Activated CD8-positive, alpha-beta T cell treated with anti-CD3 and anti-CD28 coated beads, Interleukin-2, amount 10 ng/mL, durations not matched to agents 7 days and 5 days (primary cell): Measurements from ENCODE around the gene MED14. TPM values are rescaled to one million over a fixed set of nuclear protein-coding genes. Genes with fewer than 3 reads are reported as not detected.

ENCODE experiments used
- ATAC-seq: fragments of 150-1000 bp; cut with Tn5 transposase; one replicate; pipeline ENCODE4 v1.10.0; 2021; ENCODE audit warnings: moderate library complexity
- CTCF ChIA-PET: fragments of 350-600 bp; sonication (Branson Sonifier 250); formaldehyde crosslinking; loops from one replicate; lab custom pipeline; 2021; ENCODE audit warnings: antibody characterized with exemption; lab: Charles Lee
- POLR2A ChIA-PET: fragments of 350-600 bp; sonication (Branson Sonifier 250); formaldehyde crosslinking; loops from one replicate; lab custom pipeline; 2021; ENCODE audit warnings: antibody characterized with exemption; lab: Charles Lee
- DNase-seq: peaks from one replicate; pipeline ENCODE4 v3.0.0-alpha.2; 2020
- H3K27ac Mint-ChIP-seq: one replicate; pipeline ENCODE4 v1.8.0; 2021; ENCODE audit warnings: mild to moderate bottlenecking, mixed read lengths
- H3K27me3 Mint-ChIP-seq: one replicate; pipeline ENCODE4 v1.8.0; 2021; ENCODE audit warnings: low read depth, mixed read lengths
- H3K36me3 Mint-ChIP-seq: one replicate; pipeline ENCODE4 v1.8.0; 2021; ENCODE audit warnings: low read depth, mixed read lengths
- H3K4me1 Mint-ChIP-seq: one replicate; pipeline ENCODE4 v1.8.0; 2021; ENCODE audit warnings: low read depth, mixed read lengths
- H3K4me3 Mint-ChIP-seq: one replicate; pipeline ENCODE4 v1.8.0; 2021; ENCODE audit warnings: mild to moderate bottlenecking, mixed read lengths
- H3K9me3 Mint-ChIP-seq: one replicate; pipeline ENCODE4 v1.8.0; 2022; ENCODE audit warnings: mixed read lengths; ENCODE audit not compliant: insufficient read depth
- total RNA-seq, 2 experiments: library from RNA; stranded (reverse); gene quantifications; one replicate each; pipeline ENCODE4 v1.2.3, GENCODE V29; 2021

Gene MED14
- total RNA-seq, 2 experiments from 2014 or later: 40.8 to 41.3 TPM

GRCh38 chrX:40660381-40660780 lies 75.0 kb downstream of the MED14 start:
- H3K36me3 Mint-ChIP-seq: peaks cover 22% of the 10 kb centered on the region
- no peaks in the 10 kb centered on the region for H3K27me3 Mint-ChIP-seq
- no peak overlapping the region for H3K27ac Mint-ChIP-seq
- ATAC-seq (no peak), DNase-seq (no peak)
- peaks cover 15% of the 10 kb centered on the region for H3K4me1 Mint-ChIP-seq
- no peak overlapping the region for H3K4me3 Mint-ChIP-seq
- CTCF ChIA-PET: no interaction called here
- POLR2A ChIA-PET: no interaction called here
- H3K9me3 Mint-ChIP-seq: no peaks in the 10 kb centered on the region

- ChIA-PET POLR2A (interaction anchor here (1.5 kb wide), 1 partner anchor 141 kb away, joined by 3 read pairs; no protein-coding TSS in a partner anchor), CTCF (interaction anchor here (0.5 to 4.5 kb wide), 3 partner anchors 141 to 462 kb away, joined by 3 to 64 read pairs (median 4); no protein-coding TSS in a partner anchor)
- no peak overlapping the region for H3K27ac Mint-ChIP-seq
- peaks cover 17% of the 10 kb centered on the region for H3K36me3 Mint-ChIP-seq
- DNase-seq (no peak), ATAC-seq (no peak)
- H3K4me3 Mint-ChIP-seq: no peak overlapping the region
- no peaks in the 10 kb centered on the region for H3K27me3 Mint-ChIP-seq
- no peaks in the 10 kb centered on the region for H3K9me3 Mint-ChIP-seq
- H3K4me1 Mint-ChIP-seq: no peaks in the 10 kb centered on the region
These were observed 81.8 kb downstream of the MED14 start for GRCh38 chrX:40653535-40653934.

- Mint-ChIP-seq H3K4me1 (peaks cover 2% of the 10 kb centered on the region), H3K4me3 (no peak overlapping the region), H3K36me3 (peaks cover 17% of the 10 kb centered on the region), H3K9me3 (no peaks in the 10 kb centered on the region), H3K27me3 (no peaks in the 10 kb centered on the region), H3K27ac (no peak overlapping the region)
- POLR2A ChIA-PET: interaction anchor here (1.5 kb wide), 1 partner anchor 142 kb away, joined by 3 read pairs; no protein-coding TSS in a partner anchor
- DNase-seq (no peak), ATAC-seq (no peak)
- CTCF ChIA-PET: interaction anchor here (1.1 to 4.5 kb wide), 10 partner anchors 9 to 462 kb away, joined by 3 to 64 read pairs (median 5); no protein-coding TSS in a partner anchor
These were observed 82.7 kb downstream of the MED14 start for GRCh38 chrX:40652664-40653063.

GRCh38 chrX:40651620-40652223 lies 83.6 kb downstream of the MED14 start:
- no peak overlapping the region for H3K4me3 Mint-ChIP-seq
- CTCF ChIA-PET: interaction anchor here (0.7 to 4.5 kb wide), 31 partner anchors 9 to 594 kb away, joined by 3 to 64 read pairs (median 4); no protein-coding TSS in a partner anchor
- no peaks in the 10 kb centered on the region for H3K9me3 Mint-ChIP-seq
- H3K36me3 Mint-ChIP-seq: peaks cover 19% of the 10 kb centered on the region
- no peak overlapping the region for H3K27ac Mint-ChIP-seq
- ATAC-seq (no peak), DNase-seq (peak; percentile 78)
- POLR2A ChIA-PET: interaction anchor here (0.6 to 1.0 kb wide), 3 partner anchors 84 to 544 kb away, joined by 3 read pairs; partner anchors contain the start of gene MED14
- H3K27me3 Mint-ChIP-seq: no peaks in the 10 kb centered on the region
- peaks cover 3% of the 10 kb centered on the region for H3K4me1 Mint-ChIP-seq

GRCh38 chrX:40647307-40648197 lies 87.8 kb downstream of the MED14 start, which contains the start of gene CXorf38:
Gene CXorf38, minus strand, starts transcription at chrX:40647561. Its CDS starts 41 bp downstream, at chrX:40647520.
- H3K27me3 Mint-ChIP-seq: no peaks in the 10 kb centered on the region
- peaks cover 27% of the 10 kb centered on the region for H3K36me3 Mint-ChIP-seq
- POLR2A ChIA-PET: interaction anchor here (1.5 kb wide), 1 partner anchor 438 kb away, joined by 4 read pairs; the partner anchor contains the start of gene USP9X
- CTCF ChIA-PET: interaction anchor here (1.1 to 3.8 kb wide), 5 partner anchors 88 to 467 kb away, joined by 3 to 20 read pairs (median 4); partner anchors contain the start of gene MED14
- H3K9me3 Mint-ChIP-seq: no peaks in the 10 kb centered on the region
- peak within 1 kb of the TSS; percentile 94 for H3K4me3 Mint-ChIP-seq
- peaks cover 12% of the 10 kb centered on the region for H3K4me1 Mint-ChIP-seq
- DNase-seq (peak; percentile 92), ATAC-seq (peak; percentile 81)
- H3K27ac Mint-ChIP-seq: peak within 1 kb of the TSS; percentile 96

- no peaks in the 10 kb centered on the region for H3K27me3 Mint-ChIP-seq
- peak; percentile 27 for ATAC-seq
- ChIA-PET CTCF (interaction anchor here (1.1 to 3.8 kb wide), 3 partner anchors 88 to 147 kb away, joined by 3 to 20 read pairs (median 6); partner anchors contain the start of gene MED14), POLR2A (interaction anchor here (0.5 to 1.5 kb wide), 2 partner anchors 65 to 444 kb away, joined by 3 to 6 read pairs; no protein-coding TSS in a partner anchor)
- peak; percentile 50 for DNase-seq
- H3K4me3 Mint-ChIP-seq: peak overlapping the region; percentile 94
- H3K27ac Mint-ChIP-seq: peak overlapping the region; percentile 96
- H3K9me3 Mint-ChIP-seq: no peaks in the 10 kb centered on the region
- peaks cover 35% of the 10 kb centered on the region for H3K36me3 Mint-ChIP-seq
- peaks cover 21% of the 10 kb centered on the region for H3K4me1 Mint-ChIP-seq
These were observed 88.6 kb downstream of the MED14 start for GRCh38 chrX:40646489-40647306.

- DNase-seq: peak; percentile 66
- ChIA-PET POLR2A (no interaction called here), CTCF (interaction anchor here (1.7 to 3.8 kb wide), 2 partner anchors 101 to 150 kb away, joined by 4 to 20 read pairs; no protein-coding TSS in a partner anchor)
- no peaks in the 10 kb centered on the region for H3K27me3 Mint-ChIP-seq
- peak overlapping the region; percentile 85 for H3K4me3 Mint-ChIP-seq
- peak overlapping the region; percentile 93 for H3K27ac Mint-ChIP-seq
- peaks cover 34% of the 10 kb centered on the region for H3K36me3 Mint-ChIP-seq
- no peaks in the 10 kb centered on the region for H3K9me3 Mint-ChIP-seq
- peaks cover 21% of the 10 kb centered on the region for H3K4me1 Mint-ChIP-seq
- ATAC-seq: peak; percentile 57
These were observed 90.5 kb downstream of the MED14 start for GRCh38 chrX:40644821-40645358.

GRCh38 chrX:40644176-40644575 lies 91.2 kb downstream of the MED14 start:
- peak overlapping the region; percentile 85 for H3K4me3 Mint-ChIP-seq
- ChIA-PET POLR2A (interaction anchor here (1.5 kb wide), 1 partner anchor 63 kb away, joined by 6 read pairs; the partner anchor contains the start of gene ATP6AP2), CTCF (interaction anchor here (1.7 to 2.1 kb wide), 2 partner anchors 99 to 150 kb away, joined by 4 to 11 read pairs; no protein-coding TSS in a partner anchor)
- peaks cover 21% of the 10 kb centered on the region for H3K4me1 Mint-ChIP-seq
- peak overlapping the region; percentile 75 for H3K27ac Mint-ChIP-seq
- no peaks in the 10 kb centered on the region for H3K27me3 Mint-ChIP-seq
- H3K9me3 Mint-ChIP-seq: no peaks in the 10 kb centered on the region
- H3K36me3 Mint-ChIP-seq: peaks cover 36% of the 10 kb centered on the region
- ATAC-seq (no peak), DNase-seq (no peak)

GRCh38 chrX:40637687-40638086 lies 97.7 kb downstream of the MED14 start:
- H3K36me3 Mint-ChIP-seq: peaks cover 52% of the 10 kb centered on the region
- ATAC-seq (no peak), DNase-seq (no peak)
- H3K27ac Mint-ChIP-seq: no peak overlapping the region
- CTCF ChIA-PET: no interaction called here
- no peaks in the 10 kb centered on the region for H3K9me3 Mint-ChIP-seq
- H3K4me1 Mint-ChIP-seq: peaks cover 9% of the 10 kb centered on the region
- H3K4me3 Mint-ChIP-seq: no peak overlapping the region
- POLR2A ChIA-PET: no interaction called here
- no peaks in the 10 kb centered on the region for H3K27me3 Mint-ChIP-seq

GRCh38 chrX:40632199-40632598 lies 103.1 kb downstream of the MED14 start:
- H3K27me3 Mint-ChIP-seq: no peaks in the 10 kb centered on the region
- no peak for DNase-seq
- H3K4me1 Mint-ChIP-seq: no peaks in the 10 kb centered on the region
- no peak overlapping the region for H3K4me3 Mint-ChIP-seq
- ChIA-PET CTCF (no interaction called here), POLR2A (no interaction called here)
- ATAC-seq: no peak
- no peak overlapping the region for H3K27ac Mint-ChIP-seq
- peaks cover 48% of the 10 kb centered on the region for H3K36me3 Mint-ChIP-seq
- no peaks in the 10 kb centered on the region for H3K9me3 Mint-ChIP-seq
